GM21723 (cell line): ENCODE measurements around the gene RMDN2.
"Not testable (repeated sequence)": the region's sequence is repeated elsewhere in the genome, so short reads cannot be mapped to it uniquely, and the experiment has no call there.

Experiments
- ATAC-seq: cut with Tn5 transposase; IDR thresholded peaks from one replicate; pipeline ENCODE4 v1.9.1; 2021; ENCODE audit warnings: mild to moderate bottlenecking, moderate library complexity; ENCODE audit not compliant: unreplicated experiment

Gene RMDN2

GRCh38 chr2:37985333-37985732 is 60.2 kb downstream of the RMDN2 start:
- no peak for ATAC-seq

DNA sequence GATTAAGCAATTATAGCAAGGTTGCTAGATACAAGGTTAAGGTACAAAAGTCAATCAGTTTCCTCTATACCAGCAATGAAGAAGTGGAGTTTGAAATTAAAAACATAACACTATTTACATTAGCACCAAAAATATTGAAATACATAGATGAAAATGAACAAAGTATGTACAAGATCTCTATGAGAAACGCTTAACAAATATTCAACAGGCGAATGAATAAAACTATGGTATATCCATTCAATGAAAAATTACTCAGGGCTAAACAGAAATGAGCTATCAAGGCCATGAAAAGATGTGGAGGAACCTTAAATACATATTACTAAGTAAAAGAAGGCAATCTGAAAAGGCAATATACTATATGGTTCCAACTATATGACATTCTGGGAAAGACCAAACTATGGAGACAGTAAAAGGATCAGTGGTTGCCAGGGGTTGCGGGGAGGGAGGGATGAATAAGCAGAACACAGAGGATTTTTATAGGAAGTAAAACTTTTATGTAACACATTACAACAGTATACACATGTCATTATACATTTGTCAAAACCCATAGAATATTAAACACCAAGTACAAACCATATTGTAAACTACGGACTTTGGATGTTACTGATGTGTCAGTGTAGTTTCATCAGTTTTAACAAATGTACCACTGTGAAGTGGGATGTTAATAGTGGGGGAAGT is 62.1 kb downstream of the RMDN2 start:
- no peak for ATAC-seq

DNA sequence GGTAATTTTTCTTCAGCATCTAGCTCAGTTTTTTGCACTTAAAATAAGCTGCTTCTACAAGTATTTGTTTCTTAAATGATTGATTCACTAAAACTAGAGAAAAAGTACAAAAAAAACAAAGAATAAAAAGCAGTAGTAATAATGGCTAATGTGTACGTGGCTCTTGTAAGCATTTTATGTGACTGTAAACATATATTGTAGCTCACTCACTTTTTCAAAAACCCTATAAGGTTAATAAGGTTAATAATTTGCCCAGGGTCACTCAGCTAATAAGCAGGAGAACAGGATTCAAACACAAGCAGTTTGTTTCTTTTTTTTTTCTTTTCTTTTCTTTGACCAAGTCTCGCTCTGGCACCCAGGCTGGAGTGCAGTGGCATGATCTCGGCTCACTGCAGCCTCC is 67.5 kb downstream of the RMDN2 start:
- ATAC-seq, result no peak

DNA sequence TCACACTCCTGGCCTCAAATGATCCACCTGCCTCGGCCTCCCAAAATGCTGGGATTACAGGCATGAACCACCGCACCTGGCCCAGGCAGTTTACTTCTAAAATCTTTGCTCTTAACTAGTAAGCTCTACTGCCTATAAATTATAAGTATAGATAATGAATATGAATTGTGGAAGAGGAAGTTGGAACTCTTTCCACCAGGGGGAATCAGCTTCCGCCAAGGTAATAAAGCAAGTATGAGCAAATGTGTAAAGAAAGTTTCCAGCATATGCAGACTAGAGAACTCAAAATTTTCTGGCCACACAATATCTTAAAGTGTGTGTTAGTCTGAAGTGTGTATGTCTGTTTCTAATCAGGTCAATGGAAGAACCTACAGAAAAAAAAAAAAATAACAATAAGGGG is 68.1 kb downstream of the RMDN2 start:
- ATAC-seq, result no peak

- no peak for ATAC-seq
Measured at GRCh38 chr2:37997629-37998028, 72.5 kb downstream of the RMDN2 start.

DNA sequence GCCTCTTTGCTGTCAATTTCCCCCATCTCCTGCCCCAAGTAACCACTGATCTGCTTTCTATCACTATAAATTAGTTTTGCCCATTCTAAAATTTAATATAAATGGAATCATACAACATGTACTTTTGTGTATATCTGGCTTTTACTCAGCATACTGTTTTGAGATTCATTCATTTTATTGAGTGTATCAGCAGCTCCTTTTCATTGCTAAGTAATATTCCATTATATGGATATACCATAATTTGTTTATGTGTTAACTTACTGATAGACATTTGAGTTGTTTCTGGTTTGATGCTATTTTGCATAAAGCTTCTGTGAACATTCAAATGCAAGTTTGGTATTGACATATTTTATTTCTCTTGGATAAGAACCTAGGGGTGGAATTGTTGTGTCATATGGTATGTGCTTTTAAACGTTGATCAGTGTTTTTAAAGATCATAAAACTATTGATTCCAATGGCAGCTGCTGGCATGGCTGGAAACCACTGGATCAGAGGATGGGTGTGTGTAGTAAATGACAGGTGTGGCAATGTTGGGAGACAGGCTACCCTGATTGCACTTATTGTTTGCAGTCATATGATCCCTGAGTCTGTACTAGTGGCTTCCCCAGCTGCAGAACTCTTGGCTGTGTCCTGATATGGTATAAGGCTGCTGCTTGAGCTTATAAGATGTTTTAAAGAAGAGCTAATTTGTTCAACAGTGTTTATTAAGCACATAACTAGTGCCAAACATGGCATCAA is 75.6 kb downstream of the RMDN2 start:
- ATAC-seq, result no peak

DNA sequence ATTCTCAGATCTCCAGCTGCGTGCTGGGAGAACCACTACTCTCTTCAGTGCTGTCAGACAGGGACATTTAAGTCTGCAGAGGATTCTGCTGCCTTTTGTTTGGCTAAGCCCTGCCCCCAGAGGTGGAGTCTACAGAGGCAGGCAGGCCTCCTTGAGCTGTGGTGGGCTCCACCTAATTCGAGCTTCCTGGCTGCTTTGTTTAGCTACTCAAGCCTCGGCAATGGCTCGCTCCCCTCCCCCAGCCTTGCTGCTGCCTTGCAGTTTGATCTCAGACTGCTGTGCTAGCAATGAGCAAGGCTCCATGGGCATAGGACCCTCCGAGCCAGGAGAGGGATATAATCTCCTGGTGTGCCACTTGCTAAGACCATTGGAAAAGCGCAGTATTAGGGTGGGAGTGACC is 85.1 kb downstream of the RMDN2 start:
- not testable (repeated sequence) for ATAC-seq

- no peak for ATAC-seq
Measured at GRCh38 chr2:38010995-38011394, 85.9 kb downstream of the RMDN2 start.

DNA sequence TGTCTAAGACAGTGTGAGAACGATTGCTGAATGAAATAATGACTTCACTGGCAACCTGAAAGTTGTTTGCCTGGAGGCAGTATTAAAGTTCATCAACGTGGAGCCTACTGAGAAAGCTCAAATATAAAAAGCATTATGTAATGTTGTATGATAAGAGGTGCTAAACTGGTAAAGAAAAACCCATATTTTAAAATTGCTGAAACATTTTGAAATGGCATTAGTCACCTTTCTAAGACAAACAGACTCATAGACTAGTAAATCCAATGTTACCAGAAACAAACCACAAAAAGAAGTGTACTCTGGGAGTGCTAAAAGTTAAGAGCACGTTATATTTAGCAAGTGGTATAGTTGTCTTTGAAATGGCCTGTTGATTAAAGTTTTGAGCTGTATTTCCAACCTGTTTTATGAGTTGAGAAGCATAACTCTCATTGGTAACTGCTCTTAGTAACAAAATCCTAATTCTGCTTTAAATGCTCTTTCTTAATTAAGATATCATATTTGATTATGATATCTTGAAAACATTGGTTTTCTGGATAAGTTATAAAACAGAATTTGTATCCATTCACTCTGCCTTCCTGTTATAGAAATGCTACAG is 88.2 kb downstream of the RMDN2 start:
- no peak for ATAC-seq

GRCh38 chr2:38016219-38016618 is 91.1 kb downstream of the RMDN2 start:
- no peak for ATAC-seq

- no peak for ATAC-seq
Measured at GRCh38 chr2:38017836-38018235, 92.7 kb downstream of the RMDN2 start.

GRCh38 chr2:38020359-38021069 is 95.4 kb downstream of the RMDN2 start:
- not testable (repeated sequence) for ATAC-seq

GRCh38 chr2:38021589-38021988 is 96.5 kb downstream of the RMDN2 start:
- ATAC-seq, result no peak

DNA sequence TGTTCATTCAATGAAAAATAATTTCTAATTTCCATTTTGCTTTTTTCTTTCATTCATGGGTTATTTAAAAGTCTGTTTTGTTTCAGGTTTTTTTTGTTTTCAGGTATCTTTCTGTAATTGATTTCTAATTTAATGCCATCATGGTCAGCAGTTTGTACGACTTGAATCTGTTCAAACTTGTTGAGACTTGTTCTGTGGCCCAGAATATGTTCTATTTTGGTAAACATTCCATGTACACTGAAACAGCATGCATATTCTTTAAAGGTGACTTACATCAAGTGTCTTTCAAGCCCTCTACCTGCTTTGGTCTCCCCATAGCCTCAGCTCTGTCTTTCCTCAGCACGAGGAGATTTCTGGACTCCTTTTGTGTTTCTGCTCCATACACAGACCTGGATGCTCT is 101.8 kb downstream of the RMDN2 start:
- ATAC-seq, result no peak

- no peak for ATAC-seq
Measured at GRCh38 chr2:38028829-38029228, 103.7 kb downstream of the RMDN2 start.

- no peak for ATAC-seq
Measured at GRCh38 chr2:38029512-38029911, 104.4 kb downstream of the RMDN2 start.

GRCh38 chr2:38030635-38031355 is 105.7 kb downstream of the RMDN2 start:
- no peak for ATAC-seq

DNA sequence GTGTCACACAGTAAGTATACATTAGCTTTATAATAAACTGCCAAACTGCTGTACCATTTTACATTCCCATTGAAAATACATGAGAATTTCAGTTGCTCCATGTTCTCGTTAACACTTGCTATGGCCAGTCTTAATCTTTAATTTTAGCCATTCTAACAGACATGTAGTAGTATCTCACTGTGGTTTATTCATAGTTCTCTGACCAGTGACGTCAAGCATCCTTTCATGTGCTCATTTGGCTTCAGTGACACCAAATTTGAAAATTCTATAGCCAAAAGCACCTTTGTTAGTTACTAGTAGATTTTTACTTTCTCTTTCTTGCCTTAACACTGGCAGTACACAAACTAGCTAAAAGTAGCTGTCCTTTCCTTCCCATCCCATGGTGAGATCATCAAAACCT is 107.9 kb downstream of the RMDN2 start:
- ATAC-seq, result no peak

DNA sequence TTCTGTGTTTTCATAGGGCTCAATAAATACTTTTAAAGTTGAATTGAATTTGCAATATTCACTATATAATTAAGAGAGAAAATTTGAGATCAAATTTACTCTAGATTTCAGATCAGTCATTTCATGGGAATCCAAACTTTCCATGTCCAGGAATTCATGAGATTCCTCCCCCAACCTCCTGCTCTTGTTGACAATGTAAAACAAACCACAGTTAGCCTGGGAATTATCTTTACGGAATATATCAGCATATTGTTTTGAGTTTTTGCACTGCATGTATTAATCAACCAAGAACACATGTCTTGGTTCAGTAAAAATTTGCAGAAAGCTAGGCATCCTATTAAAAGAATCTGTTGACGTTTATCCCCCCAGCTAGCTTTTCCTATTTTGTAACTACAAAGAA is 108.6 kb downstream of the RMDN2 start:
- no peak for ATAC-seq

DNA sequence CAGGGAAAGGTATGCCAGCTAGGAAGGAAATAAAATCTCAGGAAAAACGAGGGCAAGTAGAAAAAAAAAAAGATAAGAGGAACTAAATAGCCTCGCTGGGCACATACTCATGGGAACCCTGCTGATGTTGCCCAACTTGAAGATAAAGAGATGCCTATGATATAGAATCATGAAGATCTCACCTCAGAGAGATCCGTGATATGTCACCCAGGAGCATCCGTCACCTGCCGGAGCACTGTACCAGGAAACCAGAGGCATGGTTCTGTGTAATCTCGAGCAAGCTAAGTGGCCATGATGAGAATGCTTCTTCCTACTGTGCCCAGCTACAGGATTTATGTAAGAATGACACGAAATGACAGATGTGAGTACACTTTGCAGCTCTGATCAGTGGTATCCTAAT is 110.9 kb downstream of the RMDN2 start:
- ATAC-seq, result no peak

GRCh38 chr2:38037325-38037724 is 112.2 kb downstream of the RMDN2 start:
- ATAC-seq, result no peak
